Osteocyte (in vitro differentiated cells): ENCODE measurements around the gene TMEM25. TPM values are rescaled to one million over a fixed set of nuclear protein-coding genes. Genes with fewer than 3 reads are reported as not detected.
"Not testable (repeated sequence)": the region's sequence is repeated elsewhere in the genome, so short reads cannot be mapped to it uniquely, and the experiment has no call there.

Experiments
- DNase-seq: peaks from one replicate; pipeline ENCODE4 v3.0.0; 2021; ENCODE audit warnings: mixed read lengths; ENCODE audit not compliant: unreplicated experiment; ENCODE audit errors: extremely low spot score
- H3K27ac Mint-ChIP-seq: one replicate; pipeline ENCODE4 v1.8.0; 2021; ENCODE audit warnings: mild to moderate bottlenecking, mixed read lengths; ENCODE audit not compliant: unreplicated experiment
- H3K27me3 Mint-ChIP-seq: one replicate; pipeline ENCODE4 v1.8.0; 2021; ENCODE audit warnings: mixed read lengths; ENCODE audit not compliant: unreplicated experiment
- H3K36me3 Mint-ChIP-seq: one replicate; pipeline ENCODE4 v1.8.0; 2021; ENCODE audit warnings: mixed read lengths; ENCODE audit not compliant: unreplicated experiment
- H3K4me1 Mint-ChIP-seq: one replicate; pipeline ENCODE4 v1.8.0; 2021; ENCODE audit warnings: mixed read lengths; ENCODE audit not compliant: unreplicated experiment
- H3K4me3 Mint-ChIP-seq: one replicate; pipeline ENCODE4 v1.8.0; 2021; ENCODE audit warnings: mild to moderate bottlenecking, moderate library complexity, mixed read lengths; ENCODE audit not compliant: unreplicated experiment
- H3K9me3 Mint-ChIP-seq: one replicate; pipeline ENCODE4 v1.8.0; 2021; ENCODE audit warnings: mixed read lengths; ENCODE audit not compliant: unreplicated experiment
- CTCF ChIP-seq: fragments of 200-600 bp; sonication (generic); IDR thresholded peaks from 2 replicates; pipeline ENCODE4 v1.5.0; 2021; ENCODE audit warnings: antibody characterized with exemption, mild to moderate bottlenecking, moderate library complexity
- total RNA-seq: library from RNA; stranded (reverse); gene quantifications from 2 replicates; pipeline ENCODE4 v1.2.1, GENCODE V29; 2021

Gene TMEM25
- total RNA-seq, 1 donor from 2014 or later, result 33.6 TPM

GRCh38 chr11:118574636-118575035 lies 43.6 kb downstream of the TMEM25 start:
- H3K9me3 Mint-ChIP-seq, result no peaks in the 10 kb centered on the region
- H3K4me3 Mint-ChIP-seq, result peak overlapping the region; percentile 91
- H3K27me3 Mint-ChIP-seq, result no peaks in the 10 kb centered on the region
- no peak overlapping the region for H3K27ac Mint-ChIP-seq
- DNase-seq, result no peak
- H3K4me1 Mint-ChIP-seq, result peaks cover 60% of the 10 kb centered on the region
- peaks cover 4% of the 10 kb centered on the region for H3K36me3 Mint-ChIP-seq
- TF ChIP-seq CTCF, result no peak

GRCh38 chr11:118577995-118578394 lies 47.0 kb downstream of the TMEM25 start:
- not testable (repeated sequence) for H3K27ac Mint-ChIP-seq, H3K4me3 Mint-ChIP-seq, H3K9me3 Mint-ChIP-seq, DNase-seq, H3K27me3 Mint-ChIP-seq, H3K36me3 Mint-ChIP-seq
- peaks cover 52% of the 10 kb centered on the region for H3K4me1 Mint-ChIP-seq

- no peaks in the 10 kb centered on the region for H3K27me3 Mint-ChIP-seq
- no peaks in the 10 kb centered on the region for H3K9me3 Mint-ChIP-seq
- no peak for TF ChIP-seq CTCF
- peaks cover 22% of the 10 kb centered on the region for H3K4me1 Mint-ChIP-seq
- no peak overlapping the region for H3K4me3 Mint-ChIP-seq
- H3K27ac Mint-ChIP-seq, result no peak overlapping the region
- peaks cover 33% of the 10 kb centered on the region for H3K36me3 Mint-ChIP-seq
- no peak for DNase-seq
Measured at GRCh38 chr11:118581057-118581456, 50.1 kb downstream of the TMEM25 start.

Other genes with a start within 250 kb of the TMEM25 start
- gene CD3E, start 226.5 kb upstream of the TMEM25 start, total RNA-seq, result not detected in 2 replicates
- gene CD3D, start 188.5 kb upstream of the TMEM25 start, total RNA-seq, result not detected in 2 replicates
- not detected in 2 replicates for gene CD3G, start 186.8 kb upstream of the TMEM25 start, total RNA-seq
- gene UBE4A, start 171.6 kb upstream of the TMEM25 start, total RNA-seq, result 47.3 and 49.0 TPM in 2 replicates
- 142 and 171 TPM in 2 replicates for gene ATP5MG, start 129.6 kb upstream of the TMEM25 start, total RNA-seq
- gene KMT2A, start 94.7 kb upstream of the TMEM25 start, total RNA-seq, result 56.8 and 62.6 TPM in 2 replicates
- gene TTC36, start 3.7 kb upstream of the TMEM25 start, total RNA-seq, result 0.86 and 1.2 TPM in 2 replicates
- 24.0 and 24.1 TPM in 2 replicates for gene IFT46, start 34.7 kb downstream of the TMEM25 start, total RNA-seq
- 189 and 201 TPM in 2 replicates for gene ARCN1, start 41.2 kb downstream of the TMEM25 start, total RNA-seq
- gene PHLDB1, start 76.4 kb downstream of the TMEM25 start, total RNA-seq, result 160 and 165 TPM in 2 replicates
- gene TREH, start 148.5 kb downstream of the TMEM25 start, total RNA-seq, result not detected in 2 replicates